A673 (cell line): Measurements from ENCODE around the gene FBXO41.

ENCODE experiments used
- CTCF ChIP-seq: fragments of 300-800, 200-600 bp; sonication (generic); conservative IDR thresholded peaks from 2 replicates; pipeline ENCODE4 v1.5.1; 2017; ENCODE audit warnings: low read depth, mild to moderate bottlenecking, antibody characterized with exemption, low read length, moderate library complexity, mixed read lengths
- EZH2 ChIP-seq: fragments of 200-600 bp; sonication (generic); IDR thresholded peaks from 2 replicates; pipeline ENCODE4 v1.6.1; 2017; ENCODE audit warnings: borderline replicate concordance, low read depth, mild to moderate bottlenecking, mixed read lengths, antibody characterized with exemption, low read length; ENCODE audit not compliant: poor library complexity, severe bottlenecking

GRCh38 chr2:73233154-73233931, 50.9 kb downstream of the FBXO41 start, which contains the start of gene PRADC1:
- TF ChIP-seq CTCF = no peak
- no peak for TF ChIP-seq EZH2
